HL-60/S4 treated with phorbol 12-myristate 13-acetate at 8.2 ng/mL for 4 days and 3 days (cell line): Measurements from ENCODE around the gene SLC35G4.
"Not testable (repeated sequence)": the region's sequence is repeated elsewhere in the genome, so short reads cannot be mapped to it uniquely, and the experiment has no call there.

Experiments used
- in situ Hi-C: fragments of 300-500 bp; cut with MboI; formaldehyde crosslinking; loops from 2 replicates; pipeline ENCODE4 v1.15.0; 2022; ENCODE audit warnings: low sequenced_read_pairs

The SLC35G4 gene

GRCh38 chr18:11613611-11614010, 4.2 kb downstream of the SLC35G4 start:
- in situ Hi-C loops = not testable (repeated sequence)

GRCh38 chr18:11614042-11614441, 4.6 kb downstream of the SLC35G4 start:
- in situ Hi-C loops = not testable (repeated sequence)

GRCh38 chr18:11614981-11615380, 5.6 kb downstream of the SLC35G4 start:
- in situ Hi-C loops = not testable (repeated sequence)

GRCh38 chr18:11647310-11647709, 37.9 kb downstream of the SLC35G4 start:
- in situ Hi-C loops = not testable (repeated sequence)

GRCh38 chr18:11647804-11648203, 38.4 kb downstream of the SLC35G4 start:
- in situ Hi-C loops = not testable (repeated sequence)

GRCh38 chr18:11649839-11650238, 40.4 kb downstream of the SLC35G4 start:
- in situ Hi-C loops = no loop called here

- in situ Hi-C loops = no loop called here
Measured at GRCh38 chr18:11651899-11652298, 42.5 kb downstream of the SLC35G4 start.

GRCh38 chr18:11653521-11653920, 44.1 kb downstream of the SLC35G4 start:
- in situ Hi-C loops = no loop called here

GRCh38 chr18:11654736-11655605, 45.6 kb downstream of the SLC35G4 start:
- in situ Hi-C loops = no loop called here

- in situ Hi-C loops = no loop called here
Measured at GRCh38 chr18:11655606-11655932, 46.2 kb downstream of the SLC35G4 start.

- in situ Hi-C loops = no loop called here
Measured at GRCh38 chr18:11657152-11657551, 47.8 kb downstream of the SLC35G4 start.

- in situ Hi-C loops = no loop called here
Measured at GRCh38 chr18:11657554-11657953, 48.2 kb downstream of the SLC35G4 start.

- in situ Hi-C loops = no loop called here
Measured at GRCh38 chr18:11658019-11658418, 48.6 kb downstream of the SLC35G4 start.

- in situ Hi-C loops = no loop called here
Measured at GRCh38 chr18:11658989-11659388, 49.6 kb downstream of the SLC35G4 start.
